ENCODE measurements around the gene LRRC27. TPM values are rescaled to one million over a fixed set of nuclear protein-coding genes. Genes with fewer than 3 reads are reported as not detected.

The LRRC27 gene
- total and polyA plus RNA-seq, 2 of the 4 experiments (the other 2 are of a cell fraction), result 3.8 to 5.3 TPM

GRCh38 chr10:132357286-132358058, 25.5 kb downstream of the LRRC27 start (continued):
- no peak for TF ChIP-seq RCOR1 (IDR thresholded peaks at IDR 0.05; ENCODE audit: insufficient replicate concordance, low read length)

DNA sequence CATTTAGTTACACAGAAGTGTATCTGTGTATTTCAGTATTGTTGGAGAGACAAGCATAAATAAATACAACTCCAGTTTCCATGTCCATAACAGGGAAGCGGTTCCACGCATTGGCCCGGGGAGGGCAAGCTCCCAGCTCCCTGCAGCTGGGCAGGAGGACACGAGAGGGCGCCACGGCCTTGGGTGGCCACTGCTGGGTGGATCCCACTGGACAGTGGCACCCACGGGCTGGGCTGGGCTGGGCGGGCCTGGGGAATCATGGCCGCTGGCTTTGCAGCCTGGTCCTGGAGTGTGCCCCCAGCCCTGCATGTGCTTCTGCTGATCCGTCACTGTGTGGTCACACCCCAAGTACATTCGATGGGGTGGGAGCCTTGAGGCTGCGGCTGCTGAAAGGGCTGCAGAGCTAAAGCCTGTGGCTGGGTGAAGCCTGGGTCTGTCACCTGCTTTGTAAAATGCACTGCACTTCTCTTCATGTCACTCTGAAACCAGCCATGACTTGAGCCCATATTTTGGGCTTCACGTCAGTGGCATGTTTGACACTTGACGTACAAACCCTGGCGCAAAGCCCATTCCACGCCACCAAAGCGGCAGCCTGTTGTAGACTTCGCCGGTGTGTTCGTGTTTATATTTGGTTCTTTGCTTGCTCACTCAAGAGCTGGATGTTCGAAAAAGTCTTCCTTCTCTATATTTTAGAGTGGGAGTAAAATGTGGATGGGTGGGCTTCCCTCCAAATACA, 27.5 kb downstream of the LRRC27 start:
- 0 out of 2 replicates have a peak, but pooled peaks cover 3% of the 10 kb centered on the region for H3K9me1 ChIP-seq (ENCODE audit: insufficient read depth, low read length)
- dilution Hi-C loops (cut with HindIII; ENCODE audit: low sequenced_read_pairs, unreplicated experiment) (no loop called here), intact Hi-C loops (cut with micrococcal nuclease) (no loop called here), in situ Hi-C loops (cut with MboI; ENCODE audit: low sequenced_read_pairs) (no loop called here)
- H3K27me3 ChIP-seq (ENCODE audit: control insufficient read depth, insufficient read depth, low read length), result no peaks in the 10 kb centered on the region
- H3K23ac ChIP-seq (ENCODE audit: low read depth, low read length), result no peak overlapping the region
- no peak overlapping the region for H3K9ac ChIP-seq (ENCODE audit: low read depth, low read length)
- no peak overlapping the region for H2BK15ac ChIP-seq (ENCODE audit: low read depth, low read length)
- no peaks in the 10 kb centered on the region for H3K9me3 ChIP-seq (ENCODE audit: control insufficient read depth, insufficient read depth, low read length)
- no peaks in the 10 kb centered on the region for H3K4me1 ChIP-seq (ENCODE audit: control insufficient read depth, insufficient read depth, low read length)
- no peak overlapping the region for H2BK120ac ChIP-seq (ENCODE audit: low read depth, low read length)
- WGBS, 2 experiments (ENCODE audit: extremely low coverage in 2 of 2, insufficient read length in 1 of 2), result 86% methylated on average over 9 of the region's 21 CpGs; no CpG with 5 or more reads in 1 of the 2 experiments
- H3K18ac ChIP-seq (ENCODE audit: low read depth, low read length), result no peak overlapping the region
- H4K5ac ChIP-seq (ENCODE audit: low read depth, low read length), result no peak overlapping the region
- no peak overlapping the region for H3K4me3 ChIP-seq (ENCODE audit: insufficient read depth, low read depth, low read length)
- DNase-seq (no peak), ATAC-seq (ENCODE audit: low read depth) (no peak)
- POLR2A ChIA-PET (ENCODE audit: unreplicated experiment), result no interaction called here
- peaks cover 3% of the 10 kb centered on the region; the same call in 1 of the 2 replicates for H3K36me3 ChIP-seq (ENCODE audit: control insufficient read depth, insufficient read depth, low read length)
- H3K4me2 ChIP-seq (ENCODE audit: low read depth, low read length), result no peak overlapping the region
- CTCF ChIA-PET, result interaction anchor here (1.0 kb wide), 1 partner anchor 141 kb away, joined by 3 read pairs; no protein-coding TSS in a partner anchor
- H2AFZ ChIP-seq (replicated peaks; ENCODE audit: low read length, poor library complexity), result no peak overlapping the region
- BruUV-seq (replicated peaks), result no TSS peak
- no peak overlapping the region for H4K8ac ChIP-seq (ENCODE audit: low read depth in 2 of 2, low read length in 2 of 2)
- TF ChIP-seq, protein P1, sequence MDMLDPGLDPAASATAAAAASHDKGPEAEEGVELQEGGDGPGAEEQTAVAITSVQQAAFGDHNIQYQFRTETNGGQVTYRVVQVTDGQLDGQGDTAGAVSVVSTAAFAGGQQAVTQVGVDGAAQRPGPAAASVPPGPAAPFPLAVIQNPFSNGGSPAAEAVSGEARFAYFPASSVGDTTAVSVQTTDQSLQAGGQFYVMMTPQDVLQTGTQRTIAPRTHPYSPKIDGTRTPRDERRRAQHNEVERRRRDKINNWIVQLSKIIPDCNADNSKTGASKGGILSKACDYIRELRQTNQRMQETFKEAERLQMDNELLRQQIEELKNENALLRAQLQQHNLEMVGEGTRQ (IDR thresholded peaks at IDR 0.05; ENCODE audit: low read depth, low read length), result no peak
- TF ChIP-seq NFE2L2 (IDR thresholded peaks at IDR 0.05; ENCODE audit: low read depth, low read length) (no peak), MXI1 (IDR thresholded peaks at IDR 0.05; ENCODE audit: borderline replicate concordance, low read depth, low read length) (no peak), FOS (IDR thresholded peaks at IDR 0.05; ENCODE audit: low read depth, low read length) (no peak), RCOR1 (IDR thresholded peaks at IDR 0.05; ENCODE audit: insufficient replicate concordance, low read length) (no peak), RFX5 (IDR thresholded peaks at IDR 0.05; ENCODE audit: low read depth, low read length) (no peak)
- H3K79me1 ChIP-seq (ENCODE audit: low read depth in 1 of 2, low read length in 2 of 2), result no peaks in the 10 kb centered on the region
- H3K27ac ChIP-seq (ENCODE audit: insufficient read depth, low read length), result no peak overlapping the region
- H3K14ac ChIP-seq (replicated peaks; ENCODE audit: low read depth, low read length), result no peak overlapping the region
- no peak overlapping the region for H2AK5ac ChIP-seq (ENCODE audit: low read depth, low read length)
- no peak overlapping the region for H3K4ac ChIP-seq (ENCODE audit: low read depth, low read length)
- H2BK20ac ChIP-seq (ENCODE audit: low read depth, low read length), result no peak overlapping the region
- H4K20me1 ChIP-seq (ENCODE audit: insufficient read depth, low read length), result no peaks in the 10 kb centered on the region
- H2AK9ac ChIP-seq (replicated peaks; ENCODE audit: low read depth, low read length, poor library complexity), result no peak overlapping the region
- H3K56ac ChIP-seq (ENCODE audit: extremely low read depth, insufficient read depth, low read length), result no peak overlapping the region
- H4K91ac ChIP-seq (ENCODE audit: insufficient read depth, low read depth, low read length), result no peak overlapping the region
- no peak overlapping the region for H2BK5ac ChIP-seq (ENCODE audit: low read depth, low read length, poor library complexity, severe bottlenecking)
